A673 (cell line): ENCODE results near the gene TMEM213. TPM values are rescaled to one million over a fixed set of nuclear protein-coding genes. Genes with fewer than 3 reads are reported as not detected.

Experiments
- BruUV-seq: library from RNA; stranded (reverse); fragments of 400-500 nt; replicated peaks from 2 replicates; lab custom pipeline; 2021; lab: Mats Ljungman, UMichigan
- CTCF ChIA-PET: fragments of 300-600 bp; sonication (Branson Sonifier 250); formaldehyde crosslinking; loops from one replicate; lab custom pipeline; 2022; ENCODE audit warnings: antibody characterized with exemption; lab: Charles Lee
- POLR2A ChIA-PET: fragments of 300-600 bp; sonication (Branson Sonifier 250); formaldehyde crosslinking; loops from one replicate; lab custom pipeline; 2022; ENCODE audit warnings: antibody characterized with exemption; ENCODE audit not compliant: low non-redundant PET; lab: Charles Lee
- DNase-seq: peaks from one replicate; pipeline ENCODE4 v3.0.0-alpha.2; 2015; ENCODE audit warnings: low spot score
- H3K27ac ChIP-seq: fragments of 200-600 bp; sonication (generic); 2 replicates; pipeline ENCODE4 v1.5.1; 2016; ENCODE audit warnings: mixed run types, low read depth, mild to moderate bottlenecking, mixed read lengths, antibody characterized with exemption, low read length; ENCODE audit not compliant: poor library complexity, severe bottlenecking
- H3K27me3 ChIP-seq: fragments of 200-600 bp; sonication (generic); replicated peaks from 2 replicates; pipeline ENCODE4 v1.6.1; 2017; ENCODE audit warnings: mixed run types, low read depth, mild to moderate bottlenecking, mixed read lengths, antibody characterized with exemption, low read length; ENCODE audit not compliant: insufficient read depth, poor library complexity
- H3K36me3 ChIP-seq: fragments of 200-600 bp; sonication (generic); 2 replicates; pipeline ENCODE4 v1.6.1; 2016; ENCODE audit warnings: mixed run types, mild to moderate bottlenecking, mixed read lengths, antibody characterized with exemption, low read length; ENCODE audit not compliant: insufficient read depth, poor library complexity, severe bottlenecking
- H3K4me1 ChIP-seq: fragments of 200-600 bp; sonication (generic); 2 replicates; pipeline ENCODE4 v1.6.1; 2017; ENCODE audit warnings: mixed run types, mild to moderate bottlenecking, mixed read lengths, antibody characterized with exemption, low read length; ENCODE audit not compliant: insufficient read depth, poor library complexity, severe bottlenecking
- H3K4me3 ChIP-seq: fragments of 200-600 bp; sonication (generic); 2 replicates; pipeline ENCODE4 v1.5.1; 2016; ENCODE audit warnings: low read depth, mixed run types, mild to moderate bottlenecking, mixed read lengths, low read length; ENCODE audit not compliant: poor library complexity, severe bottlenecking
- H3K9me3 ChIP-seq: fragments of 200-600 bp; sonication (generic); 2 replicates; pipeline ENCODE4 v1.6.1; 2016; ENCODE audit warnings: mixed run types, low read depth, mild to moderate bottlenecking, mixed read lengths, antibody characterized with exemption, low read length; ENCODE audit not compliant: poor library complexity, severe bottlenecking
- CTCF ChIP-seq: fragments of 300-800, 200-600 bp; sonication (generic); conservative IDR thresholded peaks from 2 replicates; pipeline ENCODE4 v1.5.1; 2017; ENCODE audit warnings: low read depth, mild to moderate bottlenecking, antibody characterized with exemption, low read length, moderate library complexity, mixed read lengths
- EZH2 ChIP-seq: fragments of 200-600 bp; sonication (generic); IDR thresholded peaks from 2 replicates; pipeline ENCODE4 v1.6.1; 2017; ENCODE audit warnings: borderline replicate concordance, low read depth, mild to moderate bottlenecking, mixed read lengths, antibody characterized with exemption, low read length; ENCODE audit not compliant: poor library complexity, severe bottlenecking
- intact Hi-C: fragments of 100-400 bp; cut with micrococcal nuclease; formaldehyde crosslinking; loops from one replicate; pipeline ENCODE4 v1.10.0; 2022; ENCODE audit not compliant: unreplicated experiment
- total RNA-seq: library from RNA; stranded (reverse); gene quantifications from 2 replicates; pipeline ENCODE4 v1.2.3, GENCODE V29; 2021

TMEM213 gene
- total RNA-seq, 1 experiment from 2014 or later, result not detected

GRCh38 chr7:138875794-138876193 is 78.0 kb downstream of the TMEM213 start:
- POLR2A ChIA-PET, result no interaction called here
- H3K27me3 ChIP-seq, result no peaks in the 10 kb centered on the region
- DNase-seq, result no peak
- no peak for TF ChIP-seq CTCF
- CTCF ChIA-PET, result no interaction called here
- intact Hi-C loops, result no loop called here
- no TSS peak for BruUV-seq
- H3K4me1 ChIP-seq, result no peaks in the 10 kb centered on the region
- no peaks in the 10 kb centered on the region for H3K9me3 ChIP-seq
- no peaks in the 10 kb centered on the region for H3K36me3 ChIP-seq
- H3K27ac ChIP-seq, result no peak overlapping the region
- no peak overlapping the region for H3K4me3 ChIP-seq

- no peak overlapping the region for H3K27ac ChIP-seq
Measured at GRCh38 chr7:138876326-138876725, 78.5 kb downstream of the TMEM213 start.

GRCh38 chr7:138878051-138878450 is 80.3 kb downstream of the TMEM213 start:
- no TSS peak for BruUV-seq
- intact Hi-C loops, result no loop called here
- no peaks in the 10 kb centered on the region for H3K27me3 ChIP-seq
- TF ChIP-seq CTCF (no peak), EZH2 (no peak)
- no peak overlapping the region for H3K4me3 ChIP-seq
- H3K36me3 ChIP-seq, result no peaks in the 10 kb centered on the region
- POLR2A ChIA-PET, result no interaction called here
- no peaks in the 10 kb centered on the region for H3K9me3 ChIP-seq
- H3K27ac ChIP-seq, result no peak overlapping the region
- H3K4me1 ChIP-seq, result no peaks in the 10 kb centered on the region
- CTCF ChIA-PET, result interaction anchor here (0.7 kb wide), 1 partner anchor 9 kb away, joined by 4 read pairs; no protein-coding TSS in a partner anchor
- no peak for DNase-seq

More at GRCh38 chr7:138876326-138876725, 78.5 kb downstream of the TMEM213 start:
- POLR2A ChIA-PET, result no interaction called here
- BruUV-seq, result no TSS peak
- H3K27me3 ChIP-seq, result no peaks in the 10 kb centered on the region
- no peaks in the 10 kb centered on the region for H3K9me3 ChIP-seq
- no peak for DNase-seq
- H3K4me1 ChIP-seq, result no peaks in the 10 kb centered on the region
- H3K36me3 ChIP-seq, result no peaks in the 10 kb centered on the region
- intact Hi-C loops, result no loop called here
- no peak overlapping the region for H3K4me3 ChIP-seq
- TF ChIP-seq CTCF, result no peak
- TF ChIP-seq EZH2, result no peak
- CTCF ChIA-PET, result no interaction called here
